GM12878 (cell line): ENCODE results near the gene COL5A1. TPM values are rescaled to one million over a fixed set of nuclear protein-coding genes. Genes with fewer than 3 reads are reported as not detected.

Experiments
- ATAC-seq: fragments of 200-7000 bp; cut with Tn5 transposase; 3 replicates; pipeline ENCODE4 v1.9.1; 2020; ENCODE audit warnings: mild to moderate bottlenecking, moderate library complexity
- BruUV-seq: library from RNA; stranded (reverse); fragments of 400-500 nt; replicated peaks from 2 replicates; lab custom pipeline; 2021; lab: Mats Ljungman, UMichigan
- CTCF ChIA-PET: fragments of 300-600 bp; sonication (Branson Sonifier 250); formaldehyde crosslinking; extraction: SDS; loops from one replicate; lab custom pipeline; 2021; ENCODE audit warnings: inconsistent platforms; lab: Yijun Ruan, JAX
- POLR2A ChIA-PET: fragments of 350-600 bp; formaldehyde crosslinking; extraction: SDS; loops from one replicate; lab custom pipeline; 2021; ENCODE audit warnings: inconsistent platforms; lab: Charles Lee
- RAD21 ChIA-PET: fragments of 300-600 bp; sonication (Branson Sonifier 250); formaldehyde crosslinking; loops from one replicate; lab custom pipeline; 2023; ENCODE audit warnings: antibody characterized with exemption; ENCODE audit not compliant: unreplicated experiment; lab: Charles Lee
- SMC1A ChIA-PET: fragments of 300-600 bp; sonication (Branson Sonifier 250); formaldehyde crosslinking; loops from one replicate; lab custom pipeline; 2023; ENCODE audit not compliant: unreplicated experiment, uncharacterized antibody; lab: Charles Lee
- DNase-seq: peaks from one replicate; pipeline ENCODE4 v3.0.0-alpha.2; 2011; ENCODE audit warnings: low read depth, low spot score
- FAIRE-seq: peaks from 3 replicates; lab custom pipeline; 2011; peaks lifted over from hg19 to GRCh38; lab: Jason Lieb, UNC
- H2AFZ ChIP-seq: 2 replicates; pipeline ENCODE4 v1.6.0; 2011; ENCODE audit warnings: low read depth, low read length, control low read depth; ENCODE audit not compliant: control insufficient read depth
- H3K27ac ChIP-seq: 2 replicates; pipeline ENCODE4 v1.5.1; 2011; ENCODE audit warnings: control low read depth; ENCODE audit not compliant: control insufficient read depth, insufficient read depth
- H3K27me3 ChIP-seq, 2 experiments: replicated peaks in 1 of 2; 2 replicates each; pipeline versions ENCODE4 v1.6.0 to v1.6.1; 2011; ENCODE audit warnings: low read length in 1 of 2; ENCODE audit not compliant: control insufficient read depth in 2 of 2, insufficient read depth in 2 of 2
- H3K36me3 ChIP-seq, 2 experiments: 2 replicates each; pipeline ENCODE4 v1.5.1; 2011; ENCODE audit warnings: low read length in 1 of 2; ENCODE audit not compliant: control insufficient read depth in 2 of 2, insufficient read depth in 2 of 2
- H3K4me1 ChIP-seq: 2 replicates; pipeline ENCODE4 v1.6.1; 2011; ENCODE audit warnings: mild to moderate bottlenecking, low read length, moderate library complexity, mixed read lengths; ENCODE audit not compliant: control insufficient read depth, insufficient read depth
- H3K4me2 ChIP-seq: 2 replicates; pipeline ENCODE4 v1.6.0; 2011; ENCODE audit warnings: control low read depth; ENCODE audit not compliant: control insufficient read depth, insufficient read depth
- H3K4me3 ChIP-seq: fragments of 200-600 bp; sonication (generic); 2 replicates; pipeline ENCODE4 v1.5.1; 2016
- H3K79me2 ChIP-seq: 2 replicates; pipeline ENCODE4 v1.6.0; 2011; ENCODE audit warnings: low read length; ENCODE audit not compliant: control insufficient read depth, insufficient read depth
- H3K9ac ChIP-seq: 2 replicates; pipeline ENCODE4 v1.8.0; 2011; ENCODE audit warnings: low read length, control low read depth, mixed read lengths; ENCODE audit not compliant: control insufficient read depth, insufficient read depth
- H3K9me3 ChIP-seq: replicated peaks from 3 replicates; pipeline ENCODE4 v1.5.1; 2011; ENCODE audit warnings: mild to moderate bottlenecking, low read length; ENCODE audit not compliant: control insufficient read depth, insufficient read depth
- H4K20me1 ChIP-seq: 2 replicates; pipeline ENCODE4 v1.6.0; 2011; ENCODE audit not compliant: control insufficient read depth, insufficient read depth
- BCL3 ChIP-seq: IDR thresholded peaks from 2 replicates; pipeline ENCODE4 v1.6.1; 2011; ENCODE audit warnings: borderline replicate concordance, low read depth, mild to moderate bottlenecking, moderate library complexity, low read length; ENCODE audit not compliant: insufficient read depth, poor library complexity, severe bottlenecking
- CHD2 ChIP-seq: IDR thresholded peaks from 2 replicates; pipeline ENCODE4 v1.6.1; 2011; ENCODE audit warnings: low read depth, low read length, improper control_type of control experiment, borderline replicate concordance
- ELK1 ChIP-seq: IDR thresholded peaks from 2 replicates; pipeline ENCODE4 v1.6.1; 2012; ENCODE audit warnings: low read depth, low read length, improper control_type of control experiment
- ETV6 ChIP-seq, 2 experiments: fragments of 450-650 bp in 1 of 2; IDR thresholded peaks in 1 of 2; conservative IDR thresholded peaks in 1 of 2; 2 replicates each; pipeline ENCODE4 v1.6.1; 2014; ENCODE audit warnings: antibody characterized with exemption in 1 of 2, borderline replicate concordance in 1 of 2, low read depth in 1 of 2, mild to moderate bottlenecking in 1 of 2, moderate library complexity in 1 of 2
- MTA3 ChIP-seq: IDR thresholded peaks from 2 replicates; pipeline ENCODE4 v1.6.1; 2012; ENCODE audit warnings: low read length, inconsistent platforms, borderline replicate concordance
- NFYB ChIP-seq: IDR thresholded peaks from 2 replicates; pipeline ENCODE4 v1.6.1; 2011; ENCODE audit warnings: low read depth, mild to moderate bottlenecking, low read length, improper control_type of control experiment, moderate library complexity; ENCODE audit not compliant: insufficient read depth
- POLR2A ChIP-seq: IDR thresholded peaks from 2 replicates; pipeline ENCODE4 v1.6.1; 2011; ENCODE audit warnings: low read depth, mild to moderate bottlenecking, low read length
- RAD51 ChIP-seq: fragments of 450-650 bp; IDR thresholded peaks from 2 replicates; pipeline ENCODE4 v1.6.1; 2016; ENCODE audit warnings: moderate library complexity, mild to moderate bottlenecking, inconsistent platforms
- RUNX3 ChIP-seq: IDR thresholded peaks from 2 replicates; pipeline ENCODE4 v1.6.1; 2012; ENCODE audit warnings: low read length, inconsistent platforms
- SIX5 ChIP-seq: IDR thresholded peaks from 2 replicates; pipeline ENCODE4 v1.6.1; 2011; ENCODE audit warnings: mild to moderate bottlenecking, low read depth, low read length, moderate library complexity; ENCODE audit not compliant: severe bottlenecking
- ZBED1 ChIP-seq: IDR thresholded peaks from 2 replicates; pipeline ENCODE4 v1.6.1; 2016; ENCODE audit warnings: borderline replicate concordance
- ZBTB11 ChIP-seq: fragments of 450-650 bp; formaldehyde crosslinking; IDR thresholded peaks from 2 replicates; pipeline ENCODE4 v1.5.0; 2022; ENCODE audit warnings: mild to moderate bottlenecking, missing genetic modification characterization
- ZNF217 ChIP-seq: fragments of 450-650 bp; IDR thresholded peaks from 2 replicates; pipeline ENCODE4 v1.6.1; 2017; ENCODE audit warnings: antibody characterized with exemption, mild to moderate bottlenecking
- ZNF274 ChIP-seq: IDR thresholded peaks from one replicate; pipeline ENCODE4 v1.8.0; 2011; ENCODE audit not compliant: insufficient read length, insufficient read depth
- WGBS: methylation state at CpG from one replicate; pipeline ENCODE4 v1.1.6; 2016; ENCODE audit warnings: low lambda C conversion rate; ENCODE audit not compliant: insufficient replicate concordance, insufficient coverage; ENCODE audit errors: missing lambda C conversion rate; 5-methylcytosine and 5-hydroxymethylcytosine counted together
- in situ Hi-C: fragments of 300-500 bp; cut with MboI; formaldehyde crosslinking; loops from 9 replicates; pipeline ENCODE4 v1.14.3; 2018; ENCODE audit warnings: mixed read lengths
- intact Hi-C: fragments of 100-400 bp; cut with micrococcal nuclease; formaldehyde crosslinking; loops from one replicate; pipeline ENCODE4 v1.14.2; 2022; ENCODE audit not compliant: unreplicated experiment
- polyA plus RNA-seq, 11 experiments: library from polyadenylated mRNA; depleted of rRNA in 4 of 11; unstranded in 6 of 11; stranded (reverse) in 5 of 11; fragments of >200 nt; fragmentation: Nextera tagmentation in 4 of 11; fragmentation: Illumina TruSeq in 1 of 11; extraction: Ambion mirVana in 4 of 11; extraction: Trizol in 1 of 11; gene quantifications; 1 replicate in 1 of 11; 2 replicates in 10 of 11; pipeline versions ENCODE4 v1.2.1 to v1.2.3, GENCODE V29; 2011 to 2016; ENCODE audit warnings: inconsistent platforms in 2 of 11, missing spikeins in 2 of 11, low read depth in 1 of 11
- total RNA-seq, 4 experiments: library from RNA; depleted of rRNA in 3 of 4; stranded (reverse); fragments of >200 nt in 3 of 4; fragmentation: Illumina TruSeq in 1 of 4; extraction: Trizol in 1 of 4; gene quantifications; 2 replicates each; pipeline versions ENCODE4 v1.2.1 to v1.2.3, GENCODE V29; 2013 to 2021

COL5A1 gene
- total and polyA plus RNA-seq, 10 of the 15 experiments (the other 5 are each of a cell fraction or from before 2014, with no cell fraction given), result under 0.01 to 0.15 (median 0.13) TPM; not detected in 4

- TF ChIP-seq BCL3 (no peak), NFYB (no peak), ETV6 (conservative IDR thresholded peaks at IDR 0.05 in 1 of 2, IDR thresholded peaks at IDR 0.05 in 1 of 2; ENCODE audit: borderline replicate concordance in 1 of 2, low read depth in 1 of 2) (no peak), RUNX3 (no peak)
Observed at GRCh38 chr9:134688231-134688630, 46.6 kb downstream of the COL5A1 start (continued).

- POLR2A ChIA-PET, result no interaction called here
- Histone ChIP-seq H4K20me1 (no peaks in the 10 kb centered on the region), H3K4me1 (no peaks in the 10 kb centered on the region), H2AFZ (no peak overlapping the region), H3K27ac (no peak overlapping the region), H3K4me3 (no peak overlapping the region), H3K27me3 (peaks cover 0 to 2% of the 10 kb centered on the region in 2 experiments; a peak in 2 of 4 replicates), H3K9ac (no peak overlapping the region), H3K79me2 (no peaks in the 10 kb centered on the region), H3K36me3 (no peaks in the 10 kb centered on the region), H3K4me2 (no peak overlapping the region), H3K9me3 (no peaks in the 10 kb centered on the region; the same call in 2 of the 3 replicates)
- BruUV-seq, result no TSS peak
- in situ Hi-C loops, result no loop called here
- ATAC-seq (no peak), DNase-seq (no peak), FAIRE-seq (no peak)
- RAD21 ChIA-PET, result interaction anchor here (0.9 kb wide), 1 partner anchor 239 kb away, joined by 3 read pairs; no protein-coding TSS in a partner anchor
- 37% methylated on average over 17 of the region's 17 CpGs for WGBS
- intact Hi-C loops, result no loop called here
- SMC1A ChIA-PET, result interaction anchor here (1.2 kb wide), 1 partner anchor 8 kb away, joined by 3 read pairs; no protein-coding TSS in a partner anchor
- CTCF ChIA-PET, result interaction anchor here (0.9 to 1.6 kb wide), 6 partner anchors 9 to 654 kb away, joined by 3 to 5 read pairs (median 3); no protein-coding TSS in a partner anchor
- TF ChIP-seq ZNF217, result no peak
- no peak for TF ChIP-seq CHD2
- TF ChIP-seq ZBTB11 (CRISPR knock-in tag), result no peak
- TF ChIP-seq ZNF274, result no peak
- no peak for TF ChIP-seq MTA3
- TF ChIP-seq ZBED1, result no peak
- no peak for TF ChIP-seq SIX5
- TF ChIP-seq BCL3, result no peak
- TF ChIP-seq ELK1, result no peak
- TF ChIP-seq POLR2A, result no peak
- TF ChIP-seq RAD51, result no peak
Observed at GRCh38 chr9:134688661-134689320, 47.2 kb downstream of the COL5A1 start.
